Measurements from ENCODE around the gene MBTPS2.

Gene MBTPS2

DNA sequence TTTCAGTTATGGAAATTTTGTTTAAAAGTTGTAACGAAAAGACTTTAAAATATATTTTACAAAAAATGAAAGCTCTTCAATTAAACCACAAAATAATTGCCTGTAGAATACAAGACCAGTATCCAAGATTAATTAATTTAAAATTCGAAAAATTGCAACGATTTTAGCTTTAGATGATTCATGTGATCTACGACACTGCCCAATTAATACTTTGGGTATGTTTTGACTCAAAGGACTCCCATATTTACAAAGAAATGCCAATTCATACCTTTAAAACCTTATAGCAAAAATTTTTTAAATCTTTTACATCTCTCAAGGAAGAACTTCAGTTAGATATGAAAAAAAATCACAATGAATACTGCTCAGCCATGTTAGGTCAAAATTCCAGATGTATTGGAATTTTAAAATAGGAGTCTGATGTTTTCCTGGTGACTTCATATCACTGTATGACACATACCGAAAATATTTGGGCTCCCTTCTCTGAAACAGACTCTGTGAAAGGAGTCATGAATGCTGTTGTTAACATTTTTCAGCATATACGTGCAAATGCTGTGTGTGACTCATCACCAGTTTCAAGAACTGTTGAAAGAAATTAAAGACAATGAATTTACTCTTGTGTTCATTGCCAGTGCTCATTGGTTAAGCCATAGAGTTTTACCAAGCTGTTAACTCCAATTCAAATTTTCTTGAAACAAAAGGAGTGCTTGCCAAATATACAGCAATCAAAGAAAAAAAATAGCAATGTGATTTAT lies 87.3 kb downstream of the MBTPS2 start:
- Histone ChIP-seq H3K36me3 (ENCODE audit: insufficient read depth, low read length) (no peaks in the 10 kb centered on the region), H3K9ac (ENCODE audit: low read depth, low read length) (no peak overlapping the region), H4K20me1 (ENCODE audit: insufficient read depth, low read length) (no peaks in the 10 kb centered on the region), H3K4me2 (ENCODE audit: insufficient read depth, low read length) (no peak overlapping the region), H3K9me3 (ENCODE audit: insufficient read depth, low read length, severe bottlenecking) (no peaks in the 10 kb centered on the region), H3K4me1 (ENCODE audit: insufficient read depth, low read length) (no peaks in the 10 kb centered on the region), H2AFZ (ENCODE audit: low read depth, low read length) (no peak overlapping the region), H3K27me3 (ENCODE audit: insufficient read depth, low read length, poor library complexity) (no peaks in the 10 kb centered on the region), H3K4me3 (ENCODE audit: low read depth in 1 of 2, low read length in 2 of 2) (no peak overlapping the region), H3K79me2 (ENCODE audit: insufficient read depth, low read length) (no peaks in the 10 kb centered on the region), H3K27ac (ENCODE audit: low read length) (no peak overlapping the region)
- no peak for DNase-seq
- no peak for ATAC-seq (ENCODE audit: insufficient read depth, low read depth)
- no peak for TF ChIP-seq EZH2 (IDR thresholded peaks at IDR 0.05; ENCODE audit: borderline replicate concordance, low read depth, low read length, severe bottlenecking)
- TF ChIP-seq, protein P1, sequence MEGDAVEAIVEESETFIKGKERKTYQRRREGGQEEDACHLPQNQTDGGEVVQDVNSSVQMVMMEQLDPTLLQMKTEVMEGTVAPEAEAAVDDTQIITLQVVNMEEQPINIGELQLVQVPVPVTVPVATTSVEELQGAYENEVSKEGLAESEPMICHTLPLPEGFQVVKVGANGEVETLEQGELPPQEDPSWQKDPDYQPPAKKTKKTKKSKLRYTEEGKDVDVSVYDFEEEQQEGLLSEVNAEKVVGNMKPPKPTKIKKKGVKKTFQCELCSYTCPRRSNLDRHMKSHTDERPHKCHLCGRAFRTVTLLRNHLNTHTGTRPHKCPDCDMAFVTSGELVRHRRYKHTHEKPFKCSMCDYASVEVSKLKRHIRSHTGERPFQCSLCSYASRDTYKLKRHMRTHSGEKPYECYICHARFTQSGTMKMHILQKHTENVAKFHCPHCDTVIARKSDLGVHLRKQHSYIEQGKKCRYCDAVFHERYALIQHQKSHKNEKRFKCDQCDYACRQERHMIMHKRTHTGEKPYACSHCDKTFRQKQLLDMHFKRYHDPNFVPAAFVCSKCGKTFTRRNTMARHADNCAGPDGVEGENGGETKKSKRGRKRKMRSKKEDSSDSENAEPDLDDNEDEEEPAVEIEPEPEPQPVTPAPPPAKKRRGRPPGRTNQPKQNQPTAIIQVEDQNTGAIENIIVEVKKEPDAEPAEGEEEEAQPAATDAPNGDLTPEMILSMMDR (IDR thresholded peaks at IDR 0.05; ENCODE audit: borderline replicate concordance, extremely low read depth, low read length, poor library complexity, severe bottlenecking): no peak

DNA sequence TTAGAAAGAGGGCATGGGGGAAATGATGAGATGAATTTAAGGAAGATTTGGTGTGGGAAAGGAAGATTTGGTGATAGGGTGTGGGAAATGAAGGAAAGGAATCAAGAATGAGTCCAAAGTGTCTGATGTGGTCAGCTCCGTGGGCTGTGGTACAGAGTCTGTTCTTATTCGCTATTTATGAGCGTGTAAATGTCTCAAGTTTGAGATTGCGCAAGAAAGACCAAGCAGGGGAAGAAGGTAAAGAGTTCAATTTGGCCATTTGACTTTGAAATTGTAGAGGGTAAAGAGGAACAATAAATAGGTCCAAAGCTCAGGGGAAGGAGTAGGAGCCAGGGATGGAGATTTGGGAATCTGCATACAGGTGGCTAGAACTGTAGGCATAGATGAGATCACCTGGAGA lies 89.8 kb downstream of the MBTPS2 start:
- peak; percentile 59; the same call in 2 of the 3 replicates for ATAC-seq (ENCODE audit: insufficient read depth, low read depth)
- H3K36me3 ChIP-seq (ENCODE audit: insufficient read depth, low read length): no peaks in the 10 kb centered on the region
- H3K9ac ChIP-seq (ENCODE audit: low read depth, low read length): no peak overlapping the region
- no peaks in the 10 kb centered on the region for H4K20me1 ChIP-seq (ENCODE audit: insufficient read depth, low read length)
- no peak for TF ChIP-seq EZH2 (IDR thresholded peaks at IDR 0.05; ENCODE audit: borderline replicate concordance, low read depth, low read length, severe bottlenecking)
- TF ChIP-seq, protein P1 (IDR thresholded peaks at IDR 0.05; ENCODE audit: borderline replicate concordance, extremely low read depth, low read length, poor library complexity, severe bottlenecking): no peak
- no peak for DNase-seq
- no peak overlapping the region for H3K27ac ChIP-seq (ENCODE audit: low read length)
- no peaks in the 10 kb centered on the region for H3K79me2 ChIP-seq (ENCODE audit: insufficient read depth, low read length)
- no peak overlapping the region for H2AFZ ChIP-seq (ENCODE audit: low read depth, low read length)
- H3K9me3 ChIP-seq (ENCODE audit: insufficient read depth, low read length, severe bottlenecking): no peaks in the 10 kb centered on the region
- H3K4me2 ChIP-seq (ENCODE audit: insufficient read depth, low read length): no peak overlapping the region
- H3K27me3 ChIP-seq (ENCODE audit: insufficient read depth, low read length, poor library complexity): no peaks in the 10 kb centered on the region
- no peaks in the 10 kb centered on the region for H3K4me1 ChIP-seq (ENCODE audit: insufficient read depth, low read length)
- no peak overlapping the region for H3K4me3 ChIP-seq (ENCODE audit: low read depth in 1 of 2, low read length in 2 of 2)

DNA sequence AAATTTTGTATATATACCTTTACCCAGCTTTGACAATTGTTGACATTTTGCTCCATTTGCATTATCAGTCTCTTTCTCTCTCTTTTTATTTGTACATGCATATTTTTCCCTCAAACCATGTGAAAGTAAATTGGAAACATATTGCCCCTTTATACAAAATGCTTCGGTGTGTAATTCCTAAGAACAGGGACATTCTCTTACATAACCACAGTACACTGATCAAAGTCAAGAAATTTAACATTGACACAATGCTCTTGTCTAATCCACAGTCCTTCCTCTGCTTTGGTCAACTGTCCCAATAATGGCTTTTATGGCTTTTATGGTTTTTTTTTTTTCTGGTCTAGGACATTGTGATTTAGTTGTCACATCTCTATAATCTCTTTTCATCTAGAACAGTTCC lies 91.6 kb downstream of the MBTPS2 start:
- no peak overlapping the region for H3K4me3 ChIP-seq (ENCODE audit: low read depth in 1 of 2, low read length in 2 of 2)
- no peak for ATAC-seq (ENCODE audit: insufficient read depth, low read depth)
- H3K9me3 ChIP-seq (ENCODE audit: insufficient read depth, low read length, severe bottlenecking): no peaks in the 10 kb centered on the region
- no peak overlapping the region for H3K4me2 ChIP-seq (ENCODE audit: insufficient read depth, low read length)
- no peak for TF ChIP-seq EZH2 (IDR thresholded peaks at IDR 0.05; ENCODE audit: borderline replicate concordance, low read depth, low read length, severe bottlenecking)
- TF ChIP-seq, protein P1 (IDR thresholded peaks at IDR 0.05; ENCODE audit: borderline replicate concordance, extremely low read depth, low read length, poor library complexity, severe bottlenecking): no peak
- no peak for DNase-seq
- H3K36me3 ChIP-seq (ENCODE audit: insufficient read depth, low read length): no peaks in the 10 kb centered on the region
- H2AFZ ChIP-seq (ENCODE audit: low read depth, low read length): no peak overlapping the region
- no peaks in the 10 kb centered on the region for H4K20me1 ChIP-seq (ENCODE audit: insufficient read depth, low read length)
- H3K9ac ChIP-seq (ENCODE audit: low read depth, low read length): no peak overlapping the region
- H3K4me1 ChIP-seq (ENCODE audit: insufficient read depth, low read length): no peaks in the 10 kb centered on the region
- H3K27ac ChIP-seq (ENCODE audit: low read length): no peak overlapping the region
- no peaks in the 10 kb centered on the region for H3K79me2 ChIP-seq (ENCODE audit: insufficient read depth, low read length)
- no peaks in the 10 kb centered on the region for H3K27me3 ChIP-seq (ENCODE audit: insufficient read depth, low read length, poor library complexity)
